WTC11 (cell line): ENCODE results near the gene FOXC1. TPM values are rescaled to one million over a fixed set of nuclear protein-coding genes. Genes with fewer than 3 reads are reported as not detected.

Source experiments
- ATAC-seq: fragments of 200-7000 bp; cut with Tn5 transposase; 2 replicates; pipeline ENCODE4 v1.10.0; 2021; ENCODE audit warnings: mild to moderate bottlenecking, moderate library complexity
- CTCF ChIA-PET: fragments of 300-600 bp; sonication (Branson Sonifier 250); formaldehyde crosslinking; loops from one replicate; lab custom pipeline; 2021; ENCODE audit warnings: antibody characterized with exemption; lab: Charles Lee
- POLR2A ChIA-PET: fragments of 350-600 bp; sonication (Branson Sonifier 250); formaldehyde crosslinking; loops from one replicate; lab custom pipeline; 2021; ENCODE audit warnings: antibody characterized with exemption; lab: Charles Lee
- DNase-seq: peaks from one replicate; pipeline ENCODE4 v3.0.0; 2021; ENCODE audit warnings: low spot score
- H3K27ac Mint-ChIP-seq: 2 replicates; pipeline ENCODE4 v1.8.0; 2021; ENCODE audit warnings: mixed read lengths
- H3K27me3 Mint-ChIP-seq: 2 replicates; pipeline ENCODE4 v1.8.0; 2021; ENCODE audit warnings: low read depth, mild to moderate bottlenecking, moderate library complexity, mixed read lengths
- H3K36me3 Mint-ChIP-seq: 2 replicates; pipeline ENCODE4 v1.8.0; 2021; ENCODE audit warnings: mixed read lengths
- H3K4me1 Mint-ChIP-seq: 2 replicates; pipeline ENCODE4 v1.8.0; 2022; ENCODE audit warnings: mixed read lengths
- H3K4me3 Mint-ChIP-seq: 2 replicates; pipeline ENCODE4 v1.8.0; 2021; ENCODE audit warnings: mild to moderate bottlenecking, moderate library complexity, mixed read lengths
- H3K9me3 Mint-ChIP-seq: 2 replicates; pipeline ENCODE4 v1.8.0; 2021; ENCODE audit warnings: mixed read lengths
- CBFB ChIP-seq: sonication (generic); formaldehyde crosslinking; IDR thresholded peaks from 2 replicates; pipeline ENCODE4 v1.8.1; 2022; ENCODE audit warnings: mild to moderate bottlenecking, low read depth, missing genetic modification reagents
- CREB1 ChIP-seq: sonication (generic); formaldehyde crosslinking; IDR thresholded peaks from 2 replicates; pipeline ENCODE4 v1.8.0; 2023; ENCODE audit warnings: mild to moderate bottlenecking, missing genetic modification reagents
- ELF4 ChIP-seq: sonication (generic); formaldehyde crosslinking; IDR thresholded peaks from 2 replicates; pipeline ENCODE4 v1.8.1; 2022; ENCODE audit warnings: low read depth, mild to moderate bottlenecking, moderate library complexity, missing genetic modification reagents
- ESRRA ChIP-seq: sonication (generic); formaldehyde crosslinking; IDR thresholded peaks from 2 replicates; pipeline ENCODE4 v1.8.1; 2022; ENCODE audit warnings: mild to moderate bottlenecking, missing genetic modification reagents, borderline replicate concordance
- ETV6 ChIP-seq: sonication (generic); formaldehyde crosslinking; IDR thresholded peaks from 2 replicates; pipeline ENCODE4 v1.8.1; 2022; ENCODE audit warnings: mild to moderate bottlenecking, missing genetic modification reagents
- FOXJ3 ChIP-seq: sonication (generic); formaldehyde crosslinking; IDR thresholded peaks from 2 replicates; pipeline ENCODE4 v1.9.0; 2021; ENCODE audit warnings: missing genetic modification reagents, mild to moderate bottlenecking, borderline replicate concordance
- FOXP1 ChIP-seq: sonication (generic); formaldehyde crosslinking; IDR thresholded peaks from 2 replicates; pipeline ENCODE4 v1.8.0; 2022; ENCODE audit warnings: missing genetic modification reagents, mild to moderate bottlenecking, moderate library complexity, borderline replicate concordance
- GABPB1 ChIP-seq: sonication (generic); formaldehyde crosslinking; IDR thresholded peaks from 2 replicates; pipeline ENCODE4 v1.8.1; 2023; ENCODE audit warnings: mild to moderate bottlenecking, missing genetic modification reagents
- JAZF1 ChIP-seq: fragments of 250-450 bp; sonication (Bioruptor Pico); IDR thresholded peaks from 2 replicates; pipeline ENCODE4 v1.9.0; 2021; ENCODE audit warnings: moderate library complexity, mild to moderate bottlenecking, inconsistent platforms
- JUN ChIP-seq: sonication (generic); formaldehyde crosslinking; IDR thresholded peaks from 2 replicates; pipeline ENCODE4 v1.8.0; 2023; ENCODE audit warnings: mild to moderate bottlenecking, missing genetic modification reagents
- NFE2L1 ChIP-seq: sonication (generic); formaldehyde crosslinking; IDR thresholded peaks from 2 replicates; pipeline ENCODE4 v1.8.1; 2023; ENCODE audit warnings: missing genetic modification reagents
- NR1H2 ChIP-seq: sonication (generic); formaldehyde crosslinking; IDR thresholded peaks from 2 replicates; pipeline ENCODE4 v1.9.0; 2021; ENCODE audit warnings: mild to moderate bottlenecking, moderate library complexity, missing genetic modification reagents
- OVOL2 ChIP-seq: fragments of 250-450 bp; sonication (Bioruptor Pico); IDR thresholded peaks from 2 replicates; pipeline ENCODE4 v1.9.0; 2021; ENCODE audit warnings: mild to moderate bottlenecking, borderline replicate concordance
- PRRX2 ChIP-seq: fragments of 250-450 bp; sonication (Bioruptor Pico); IDR thresholded peaks from 2 replicates; pipeline ENCODE4 v1.8.0; 2021; ENCODE audit warnings: mild to moderate bottlenecking
- SOX15 ChIP-seq: fragments of 250-450 bp; sonication (Bioruptor Pico); IDR thresholded peaks from 2 replicates; pipeline ENCODE4 v1.9.0; 2021; ENCODE audit warnings: mild to moderate bottlenecking
- TCF7 ChIP-seq: sonication (generic); formaldehyde crosslinking; IDR thresholded peaks from 2 replicates; pipeline ENCODE4 v1.8.0; 2022; ENCODE audit warnings: mild to moderate bottlenecking, low read depth, missing genetic modification reagents, moderate library complexity
- TEAD1 ChIP-seq: sonication (generic); formaldehyde crosslinking; IDR thresholded peaks from 2 replicates; pipeline ENCODE4 v1.8.0; 2022; ENCODE audit warnings: mild to moderate bottlenecking, missing genetic modification reagents
- TEAD4 ChIP-seq: sonication (generic); formaldehyde crosslinking; IDR thresholded peaks from 2 replicates; pipeline ENCODE4 v1.8.0; 2022; ENCODE audit warnings: mild to moderate bottlenecking, missing genetic modification reagents
- ZNF121 ChIP-seq: sonication (generic); formaldehyde crosslinking; IDR thresholded peaks from 2 replicates; pipeline ENCODE4 v1.8.0; 2023; ENCODE audit warnings: missing genetic modification reagents
- ZNF138 ChIP-seq: sonication (generic); formaldehyde crosslinking; conservative IDR thresholded peaks from 2 replicates; pipeline ENCODE4 v1.8.1; 2022; ENCODE audit warnings: mild to moderate bottlenecking, moderate library complexity, missing genetic modification reagents
- ZNF219 ChIP-seq: sonication (generic); formaldehyde crosslinking; IDR thresholded peaks from 2 replicates; pipeline ENCODE4 v1.8.0; 2023; ENCODE audit warnings: missing genetic modification reagents, mild to moderate bottlenecking, borderline replicate concordance
- ZNF317 ChIP-seq: sonication (generic); formaldehyde crosslinking; IDR thresholded peaks from 2 replicates; pipeline ENCODE4 v1.8.1; 2023; ENCODE audit warnings: low read depth, mild to moderate bottlenecking, moderate library complexity, missing genetic modification reagents, borderline replicate concordance
- ZNF396 ChIP-seq: fragments of 250-450 bp; sonication (Bioruptor Pico); IDR thresholded peaks from 2 replicates; pipeline ENCODE4 v1.8.0; 2021; ENCODE audit warnings: mild to moderate bottlenecking, moderate library complexity, borderline replicate concordance
- ZNF416 ChIP-seq: fragments of 250-450 bp; sonication (Bioruptor Pico); IDR thresholded peaks from 2 replicates; pipeline ENCODE4 v1.9.0; 2021; ENCODE audit warnings: mild to moderate bottlenecking, inconsistent platforms
- total RNA-seq: library from RNA; stranded (reverse); gene quantifications from 3 replicates; pipeline ENCODE4 v1.2.3, GENCODE V29; 2021
- TF ChIP-seq, protein P1 (sequence below): sonication (generic); formaldehyde crosslinking; IDR thresholded peaks from 2 replicates; pipeline ENCODE4 v1.8.0; 2022; ENCODE audit warnings: missing genetic modification reagents
- TF ChIP-seq, protein P2 (sequence below): sonication (generic); formaldehyde crosslinking; conservative IDR thresholded peaks from 2 replicates; pipeline ENCODE4 v1.8.1; 2022; ENCODE audit warnings: mild to moderate bottlenecking, missing genetic modification reagents
- TF ChIP-seq, protein P3 (sequence below): sonication (generic); formaldehyde crosslinking; IDR thresholded peaks from 2 replicates; pipeline ENCODE4 v1.8.0; 2022; ENCODE audit warnings: mild to moderate bottlenecking, missing genetic modification reagents
- TF ChIP-seq, protein P4 (sequence below): fragments of 250-450 bp; sonication (Bioruptor Pico); IDR thresholded peaks from 2 replicates; pipeline ENCODE4 v1.9.0; 2021; ENCODE audit warnings: mild to moderate bottlenecking
- TF ChIP-seq, protein P5 (sequence below): fragments of 250-450 bp; sonication (Bioruptor Pico); IDR thresholded peaks from 2 replicates; pipeline ENCODE4 v1.8.0; 2021; ENCODE audit warnings: mild to moderate bottlenecking

FOXC1 gene
- total RNA-seq, 1 experiment from 2014 or later: 10.7 TPM

DNA sequence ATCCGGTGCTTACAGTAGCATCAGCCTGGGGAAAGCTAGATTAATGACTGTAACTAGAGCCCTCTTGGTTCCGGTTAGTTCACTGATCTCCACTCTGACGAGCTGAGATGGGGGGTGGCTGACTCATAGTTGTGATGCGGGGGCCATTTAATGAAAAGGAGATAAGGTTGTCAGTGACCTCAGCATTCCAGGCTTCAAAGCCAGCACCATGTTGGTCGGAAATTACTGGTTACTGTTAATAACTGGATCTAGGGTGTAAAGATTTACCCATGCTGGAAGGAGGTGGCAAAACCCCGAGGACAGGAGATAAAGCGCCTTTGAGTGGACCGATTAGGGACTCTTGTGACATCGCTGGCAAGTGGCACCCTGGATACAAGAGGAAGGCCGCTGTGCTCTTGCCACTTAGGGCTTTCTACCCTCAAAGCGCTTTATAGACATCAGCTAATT, 21.1 kb downstream of the FOXC1 start (continued):
- TF ChIP-seq, protein P1, sequence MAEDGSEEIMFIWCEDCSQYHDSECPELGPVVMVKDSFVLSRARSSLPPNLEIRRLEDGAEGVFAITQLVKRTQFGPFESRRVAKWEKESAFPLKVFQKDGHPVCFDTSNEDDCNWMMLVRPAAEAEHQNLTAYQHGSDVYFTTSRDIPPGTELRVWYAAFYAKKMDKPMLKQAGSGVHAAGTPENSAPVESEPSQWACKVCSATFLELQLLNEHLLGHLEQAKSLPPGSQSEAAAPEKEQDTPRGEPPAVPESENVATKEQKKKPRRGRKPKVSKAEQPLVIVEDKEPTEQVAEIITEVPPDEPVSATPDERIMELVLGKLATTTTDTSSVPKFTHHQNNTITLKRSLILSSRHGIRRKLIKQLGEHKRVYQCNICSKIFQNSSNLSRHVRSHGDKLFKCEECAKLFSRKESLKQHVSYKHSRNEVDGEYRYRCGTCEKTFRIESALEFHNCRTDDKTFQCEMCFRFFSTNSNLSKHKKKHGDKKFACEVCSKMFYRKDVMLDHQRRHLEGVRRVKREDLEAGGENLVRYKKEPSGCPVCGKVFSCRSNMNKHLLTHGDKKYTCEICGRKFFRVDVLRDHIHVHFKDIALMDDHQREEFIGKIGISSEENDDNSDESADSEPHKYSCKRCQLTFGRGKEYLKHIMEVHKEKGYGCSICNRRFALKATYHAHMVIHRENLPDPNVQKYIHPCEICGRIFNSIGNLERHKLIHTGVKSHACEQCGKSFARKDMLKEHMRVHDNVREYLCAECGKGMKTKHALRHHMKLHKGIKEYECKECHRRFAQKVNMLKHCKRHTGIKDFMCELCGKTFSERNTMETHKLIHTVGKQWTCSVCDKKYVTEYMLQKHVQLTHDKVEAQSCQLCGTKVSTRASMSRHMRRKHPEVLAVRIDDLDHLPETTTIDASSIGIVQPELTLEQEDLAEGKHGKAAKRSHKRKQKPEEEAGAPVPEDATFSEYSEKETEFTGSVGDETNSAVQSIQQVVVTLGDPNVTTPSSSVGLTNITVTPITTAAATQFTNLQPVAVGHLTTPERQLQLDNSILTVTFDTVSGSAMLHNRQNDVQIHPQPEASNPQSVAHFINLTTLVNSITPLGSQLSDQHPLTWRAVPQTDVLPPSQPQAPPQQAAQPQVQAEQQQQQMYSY (CRISPR knock-in tag): no peak
- TF ChIP-seq GABPB1: no peak

DNA sequence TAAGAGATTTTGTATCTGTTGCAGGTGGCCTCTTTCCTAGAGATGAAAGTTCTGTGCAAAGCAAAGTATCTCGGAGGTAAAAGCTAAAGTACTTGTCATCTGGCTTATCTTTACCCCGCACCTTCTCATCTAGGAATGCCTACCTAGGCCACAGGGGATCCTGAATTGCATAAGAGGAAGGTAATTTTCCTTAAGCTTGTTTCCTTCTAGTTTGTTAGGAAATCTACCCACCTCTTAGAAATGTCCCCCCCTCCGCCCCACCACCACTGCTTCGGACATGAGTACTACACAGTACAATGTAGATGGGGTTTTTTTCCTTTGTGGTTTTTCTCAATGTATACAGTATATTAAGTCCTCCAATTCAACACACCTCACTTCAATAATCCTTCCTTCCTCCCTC, 21.5 kb downstream of the FOXC1 start:
- no peak for DNase-seq
- CTCF ChIA-PET: no interaction called here
- no peak for ATAC-seq
- H3K9me3 Mint-ChIP-seq: no peaks in the 10 kb centered on the region
- peaks cover 6% of the 10 kb centered on the region; the same call in 1 of the 2 replicates for H3K4me1 Mint-ChIP-seq
- no peaks in the 10 kb centered on the region for H3K36me3 Mint-ChIP-seq
- H3K4me3 Mint-ChIP-seq: no peak overlapping the region
- TF ChIP-seq ESRRA (CRISPR knock-in tag): no peak
- no peak for TF ChIP-seq TEAD1 (CRISPR knock-in tag)
- TF ChIP-seq JAZF1: no peak
- no peak for TF ChIP-seq ZNF396 (CRISPR knock-in tag)
- no peak for TF ChIP-seq SOX15 (CRISPR knock-in tag)
- TF ChIP-seq, protein P2, sequence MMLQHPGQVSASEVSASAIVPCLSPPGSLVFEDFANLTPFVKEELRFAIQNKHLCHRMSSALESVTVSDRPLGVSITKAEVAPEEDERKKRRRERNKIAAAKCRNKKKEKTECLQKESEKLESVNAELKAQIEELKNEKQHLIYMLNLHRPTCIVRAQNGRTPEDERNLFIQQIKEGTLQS: no peak
- TF ChIP-seq TCF7 (CRISPR knock-in tag): no peak
- TF ChIP-seq NFE2L1 (CRISPR knock-in tag): no peak
- TF ChIP-seq ETV6 (CRISPR knock-in tag): no peak
- no peak for TF ChIP-seq ZNF219 (CRISPR knock-in tag)
- TF ChIP-seq ZNF317 (CRISPR knock-in tag): no peak
- no peak for TF ChIP-seq GABPB1
- no peak for TF ChIP-seq ZNF416 (CRISPR knock-in tag)
- TF ChIP-seq CREB1 (CRISPR knock-in tag): no peak
- no peak for TF ChIP-seq NR1H2 (CRISPR knock-in tag)
- no peak for TF ChIP-seq ELF4 (CRISPR knock-in tag)
- TF ChIP-seq, protein P3, sequence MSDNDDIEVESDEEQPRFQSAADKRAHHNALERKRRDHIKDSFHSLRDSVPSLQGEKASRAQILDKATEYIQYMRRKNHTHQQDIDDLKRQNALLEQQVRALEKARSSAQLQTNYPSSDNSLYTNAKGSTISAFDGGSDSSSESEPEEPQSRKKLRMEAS (CRISPR knock-in tag): no peak
- no peak for TF ChIP-seq CBFB (CRISPR knock-in tag)
- TF ChIP-seq, protein P4, sequence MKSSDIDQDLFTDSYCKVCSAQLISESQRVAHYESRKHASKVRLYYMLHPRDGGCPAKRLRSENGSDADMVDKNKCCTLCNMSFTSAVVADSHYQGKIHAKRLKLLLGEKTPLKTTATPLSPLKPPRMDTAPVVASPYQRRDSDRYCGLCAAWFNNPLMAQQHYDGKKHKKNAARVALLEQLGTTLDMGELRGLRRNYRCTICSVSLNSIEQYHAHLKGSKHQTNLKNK (CRISPR knock-in tag): no peak
- no peak for TF ChIP-seq PRRX2 (CRISPR knock-in tag)
- H3K27ac Mint-ChIP-seq: no peak overlapping the region
- POLR2A ChIA-PET: no interaction called here
- H3K27me3 Mint-ChIP-seq: peaks cover 43% of the 10 kb centered on the region

DNA sequence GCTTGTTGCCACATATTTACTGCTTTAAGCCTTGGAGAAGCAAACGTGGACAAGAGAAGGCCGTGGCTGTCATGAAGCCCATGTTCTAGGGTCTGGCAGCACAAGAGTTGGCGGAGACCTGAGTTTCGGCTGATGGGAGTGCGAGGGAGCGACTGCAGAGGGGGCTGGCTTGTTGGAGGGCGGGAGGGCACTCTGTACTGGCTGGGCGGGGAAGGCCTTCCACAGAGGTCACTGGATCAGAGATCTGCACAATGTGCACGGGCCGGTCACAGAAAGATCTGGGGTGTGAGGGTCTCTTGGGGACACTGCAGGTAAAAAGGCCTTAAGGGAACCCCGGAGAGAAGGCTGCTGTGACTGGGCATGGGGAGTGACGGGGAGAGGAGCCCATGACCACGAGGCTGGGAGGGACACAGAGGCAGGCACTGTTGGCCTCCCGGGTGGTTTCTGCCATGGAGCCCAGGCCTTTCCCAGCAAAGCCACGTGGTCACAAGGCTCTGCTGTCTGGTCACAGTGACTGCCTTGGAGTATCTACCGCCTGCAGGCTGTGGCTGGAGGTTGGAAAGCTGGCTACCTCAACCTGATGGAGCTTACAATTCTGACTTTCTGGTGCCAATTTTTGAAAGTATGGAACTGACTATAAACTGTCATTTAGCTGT, 23.8 kb downstream of the FOXC1 start:
- POLR2A ChIA-PET: no interaction called here
- Mint-ChIP-seq H3K27me3 (peaks cover 20% of the 10 kb centered on the region), H3K27ac (no peak overlapping the region), H3K36me3 (no peaks in the 10 kb centered on the region), H3K4me1 (peaks cover 4% of the 10 kb centered on the region; the same call in 1 of the 2 replicates), H3K9me3 (no peaks in the 10 kb centered on the region), H3K4me3 (no peak overlapping the region)
- ATAC-seq (no peak), DNase-seq (no peak)
- TF ChIP-seq FOXJ3 (CRISPR knock-in tag) (no peak), ZNF121 (CRISPR knock-in tag) (no peak), OVOL2 (CRISPR knock-in tag) (no peak), FOXP1 (CRISPR knock-in tag) (no peak), ZNF219 (CRISPR knock-in tag) (no peak), TEAD4 (CRISPR knock-in tag) (no peak), ZNF138 (no peak), JUN (no peak)
- TF ChIP-seq, protein P5, sequence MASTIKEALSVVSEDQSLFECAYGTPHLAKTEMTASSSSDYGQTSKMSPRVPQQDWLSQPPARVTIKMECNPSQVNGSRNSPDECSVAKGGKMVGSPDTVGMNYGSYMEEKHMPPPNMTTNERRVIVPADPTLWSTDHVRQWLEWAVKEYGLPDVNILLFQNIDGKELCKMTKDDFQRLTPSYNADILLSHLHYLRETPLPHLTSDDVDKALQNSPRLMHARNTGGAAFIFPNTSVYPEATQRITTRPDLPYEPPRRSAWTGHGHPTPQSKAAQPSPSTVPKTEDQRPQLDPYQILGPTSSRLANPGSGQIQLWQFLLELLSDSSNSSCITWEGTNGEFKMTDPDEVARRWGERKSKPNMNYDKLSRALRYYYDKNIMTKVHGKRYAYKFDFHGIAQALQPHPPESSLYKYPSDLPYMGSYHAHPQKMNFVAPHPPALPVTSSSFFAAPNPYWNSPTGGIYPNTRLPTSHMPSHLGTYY (CRISPR knock-in tag): no peak
- CTCF ChIA-PET: no interaction called here
